ENCODE results near the gene BANP.
"Not testable (repeated sequence)": the region's sequence is repeated elsewhere in the genome, so short reads cannot be mapped to it uniquely, and the experiment has no call there.

- not testable (repeated sequence) for TF ChIP-seq EZH2phosphoT487 (IDR thresholded peaks at IDR 0.05; ENCODE audit: insufficient read depth, low read depth); EZH2 (IDR thresholded peaks at IDR 0.05; ENCODE audit: insufficient read depth, poor library complexity, severe bottlenecking)
These were observed 14.0 kb upstream of the BANP start for GRCh38 chr16:87937231-87937542.

Measured in GM23248 (cell line).